ENCODE measurements around the gene SELL.

DNA sequence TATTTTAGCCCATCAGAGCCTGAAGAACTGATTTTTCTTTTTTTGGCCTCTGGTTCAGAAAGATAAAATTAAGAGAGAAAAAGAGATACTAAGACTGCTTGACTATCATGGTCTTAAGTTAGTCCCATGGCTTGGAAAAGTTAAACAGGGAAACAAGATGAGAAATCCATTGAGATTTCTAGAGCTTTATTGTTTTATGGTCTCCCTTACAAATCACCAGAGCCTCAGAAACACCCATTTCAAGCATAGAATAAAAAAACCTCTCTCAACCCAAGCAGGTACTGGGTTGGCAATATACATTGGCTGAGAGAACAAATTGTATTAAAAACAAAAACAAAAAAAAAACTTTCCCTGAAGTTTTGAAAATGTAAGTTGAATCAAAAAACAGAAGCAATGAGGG, 18.6 kb upstream of the SELL start:
- TF ChIP-seq HCFC1 (IDR thresholded peaks at IDR 0.05; ENCODE audit: low read length) (no peak), POLR2A (IDR thresholded peaks at IDR 0.05; ENCODE audit: low read depth, low read length) (no peak), CHD1 (IDR thresholded peaks at IDR 0.05; ENCODE audit: low read depth, low read length) (no peak), IRF4 (IDR thresholded peaks at IDR 0.05; ENCODE audit: low read depth, low read length) (no peak), RBBP5 (conservative IDR thresholded peaks at IDR 0.05) (no peak), SP1 (IDR thresholded peaks at IDR 0.05; ENCODE audit: low read depth, low read length) (no peak), REST (IDR thresholded peaks at IDR 0.05; ENCODE audit: low read depth, low read length) (no peak), CBFB (IDR thresholded peaks at IDR 0.05; ENCODE audit: low read depth) (no peak), FOS (IDR thresholded peaks at IDR 0.05; ENCODE audit: borderline replicate concordance, extremely low read depth, insufficient read length) (no peak), ZNF274 (IDR thresholded peaks at IDR 0.05; ENCODE audit: insufficient read depth, insufficient read length) (no peak), TCF12 (IDR thresholded peaks at IDR 0.05; ENCODE audit: low read depth, low read length) (no peak), MEF2A (IDR thresholded peaks at IDR 0.05; ENCODE audit: insufficient read depth, low read depth, low read length) (no peak), IRF3 (IDR thresholded peaks at IDR 0.05) (no peak)
- TF ChIP-seq, protein P1, sequence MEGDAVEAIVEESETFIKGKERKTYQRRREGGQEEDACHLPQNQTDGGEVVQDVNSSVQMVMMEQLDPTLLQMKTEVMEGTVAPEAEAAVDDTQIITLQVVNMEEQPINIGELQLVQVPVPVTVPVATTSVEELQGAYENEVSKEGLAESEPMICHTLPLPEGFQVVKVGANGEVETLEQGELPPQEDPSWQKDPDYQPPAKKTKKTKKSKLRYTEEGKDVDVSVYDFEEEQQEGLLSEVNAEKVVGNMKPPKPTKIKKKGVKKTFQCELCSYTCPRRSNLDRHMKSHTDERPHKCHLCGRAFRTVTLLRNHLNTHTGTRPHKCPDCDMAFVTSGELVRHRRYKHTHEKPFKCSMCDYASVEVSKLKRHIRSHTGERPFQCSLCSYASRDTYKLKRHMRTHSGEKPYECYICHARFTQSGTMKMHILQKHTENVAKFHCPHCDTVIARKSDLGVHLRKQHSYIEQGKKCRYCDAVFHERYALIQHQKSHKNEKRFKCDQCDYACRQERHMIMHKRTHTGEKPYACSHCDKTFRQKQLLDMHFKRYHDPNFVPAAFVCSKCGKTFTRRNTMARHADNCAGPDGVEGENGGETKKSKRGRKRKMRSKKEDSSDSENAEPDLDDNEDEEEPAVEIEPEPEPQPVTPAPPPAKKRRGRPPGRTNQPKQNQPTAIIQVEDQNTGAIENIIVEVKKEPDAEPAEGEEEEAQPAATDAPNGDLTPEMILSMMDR (IDR thresholded peaks at IDR 0.05 in 2 of 3, conservative IDR thresholded peaks at IDR 0.05 in 1 of 3; ENCODE audit: control insufficient read depth in 2 of 3, extremely low read depth in 1 of 3, insufficient read depth in 1 of 3, low read depth in 3 of 3, low read length in 3 of 3): no peak

Data from GM12878 (cell line).